Activated gamma-delta T cell (primary cell): ENCODE results near the gene HLA-DMB.
A peak's percentile ranks its signal among the peaks of the same experiment; 100 is the strongest.

ENCODE experiments used
- DNase-seq: peaks from one replicate; lab custom pipeline; 2025; lab: John Stamatoyannopoulos, UW

The HLA-DMB gene

GRCh38 chr6:32906539-32906938 lies 34.3 kb downstream of the HLA-DMB start:
- DNase-seq: no peak

GRCh38 chr6:32905078-32905477 lies 35.8 kb downstream of the HLA-DMB start:
- DNase-seq: no peak

GRCh38 chr6:32903952-32904351 lies 36.9 kb downstream of the HLA-DMB start:
- no peak for DNase-seq

GRCh38 chr6:32895006-32895345 lies 45.9 kb downstream of the HLA-DMB start:
- DNase-seq: no peak

- peak; percentile 75 for DNase-seq
Observed at GRCh38 chr6:32894085-32895005, 46.5 kb downstream of the HLA-DMB start.

- DNase-seq: no peak
Observed at GRCh38 chr6:32890831-32891230, 50.0 kb downstream of the HLA-DMB start.

GRCh38 chr6:32889533-32889932 lies 51.3 kb downstream of the HLA-DMB start:
- no peak for DNase-seq

- DNase-seq: no peak
Observed at GRCh38 chr6:32888576-32888975, 52.3 kb downstream of the HLA-DMB start.

- DNase-seq: no peak
Observed at GRCh38 chr6:32887616-32888015, 53.2 kb downstream of the HLA-DMB start.

GRCh38 chr6:32886681-32887383 lies 54.0 kb downstream of the HLA-DMB start:
- DNase-seq: no peak

GRCh38 chr6:32885698-32886286 lies 55.0 kb downstream of the HLA-DMB start:
- no peak for DNase-seq
